B cell (primary cell): ENCODE data around the gene CAMK2G. TPM values are rescaled to one million over a fixed set of nuclear protein-coding genes. Genes with fewer than 3 reads are reported as not detected.

Experiments used
- ATAC-seq: fragments of 200-7000 bp; cut with Tn5 transposase; one replicate; pipeline ENCODE4 v1.10.0; 2021; ENCODE audit warnings: low read depth, mild to moderate bottlenecking, moderate number of reproducible peaks, moderate library complexity
- CTCF ChIA-PET: fragments of 350-600 bp; sonication (Branson Sonifier 250); formaldehyde crosslinking; loops from one replicate; lab custom pipeline; 2021; ENCODE audit warnings: antibody characterized with exemption, inconsistent platforms; lab: Charles Lee
- POLR2A ChIA-PET: fragments of 350-600 bp; sonication (Branson Sonifier 250); formaldehyde crosslinking; loops from one replicate; lab custom pipeline; 2021; ENCODE audit warnings: antibody characterized with exemption; lab: Charles Lee
- DNase-seq: peaks from one replicate; pipeline ENCODE4 v3.0.0; 2013
- H2AFZ ChIP-seq: 2 replicates; pipeline ENCODE4 v1.6.1; 2012; ENCODE audit warnings: mild to moderate bottlenecking, low read depth, low read length; ENCODE audit not compliant: insufficient read depth, poor library complexity, severe bottlenecking
- H3K27ac ChIP-seq, 2 donors: 1 replicate in 1 of 2; 2 replicates in 1 of 2; pipeline ENCODE4 v1.5.1; 2012 to 2013; ENCODE audit warnings: low read length in 2 of 2, mild to moderate bottlenecking in 2 of 2, moderate library complexity in 1 of 2
- H3K27me3 ChIP-seq, 4 experiments: fragments of 200-600 bp in 1 of 4; sonication (generic) in 1 of 4; replicated peaks in 1 of 4; 1 replicate in 2 of 4; 2 replicates in 2 of 4; pipeline versions ENCODE4 v1.6.1 to v1.7.0; 2013 to 2016; ENCODE audit warnings: low read length in 3 of 4, mild to moderate bottlenecking in 2 of 4, mixed read lengths in 1 of 4, moderate library complexity in 1 of 4; ENCODE audit not compliant: insufficient read depth in 4 of 4, control insufficient read depth in 3 of 4; ENCODE audit errors: control extremely low read depth in 1 of 4
- H3K36me3 ChIP-seq, 2 experiments: replicated peaks in 1 of 2; 1 replicate in 1 of 2; 2 replicates in 1 of 2; pipeline versions ENCODE4 v1.6.1 to v1.7.1; 2013; ENCODE audit warnings: low read length in 1 of 2; ENCODE audit not compliant: insufficient read depth in 2 of 2, control insufficient read depth in 1 of 2; ENCODE audit errors: control extremely low read depth in 1 of 2, extremely low read depth in 1 of 2
- H3K4me1 ChIP-seq, 2 donors: fragments of 200-600 bp in 1 of 2; sonication (generic) in 1 of 2; 1 replicate in 1 of 2; 2 replicates in 1 of 2; pipeline versions ENCODE4 v1.5.1 to v1.6.1; 2013 to 2017; ENCODE audit warnings: low read length in 2 of 2; ENCODE audit not compliant: control insufficient read depth in 2 of 2, insufficient read depth in 2 of 2
- H3K4me2 ChIP-seq: replicated peaks from 2 replicates; pipeline ENCODE3; 2012; ENCODE audit warnings: mild to moderate bottlenecking, low read depth, low read length; ENCODE audit not compliant: poor library complexity, severe bottlenecking
- H3K4me3 ChIP-seq, 5 experiments: fragments of 200-600 bp in 1 of 5; sonication (generic) in 1 of 5; 1 replicate in 3 of 5; 2 replicates in 2 of 5; pipeline versions ENCODE4 v1.5.1 to v1.7.0; 2011 to 2016; ENCODE audit warnings: low read length in 4 of 5, mild to moderate bottlenecking in 4 of 5, low read depth in 2 of 5, control low read depth in 1 of 5, moderate library complexity in 1 of 5; ENCODE audit not compliant: insufficient read depth in 1 of 5; ENCODE audit errors: control extremely low read depth in 1 of 5, extremely low read depth in 1 of 5
- H3K79me2 ChIP-seq: fragments of 200-600 bp; sonication (generic); one replicate; pipeline ENCODE4 v1.6.0; 2016; ENCODE audit warnings: low read length; ENCODE audit not compliant: control insufficient read depth, insufficient read depth
- H3K9ac ChIP-seq: fragments of 200-600 bp; sonication (generic); 2 replicates; pipeline ENCODE4 v1.6.1; 2017; ENCODE audit warnings: mild to moderate bottlenecking, low read length, moderate library complexity
- H3K9me3 ChIP-seq, 3 donors: one replicate each; pipeline versions ENCODE4 v1.6.1 to v1.7.1; 2013; ENCODE audit warnings: low read length in 2 of 3; ENCODE audit not compliant: control insufficient read depth in 2 of 3, insufficient read depth in 1 of 3; ENCODE audit errors: control extremely low read depth in 1 of 3
- H4K20me1 ChIP-seq: 2 replicates; pipeline ENCODE4 v1.6.0; 2012; ENCODE audit warnings: mild to moderate bottlenecking, low read length; ENCODE audit not compliant: insufficient read depth, control insufficient read depth, poor library complexity, severe bottlenecking
- H3K27ac Mint-ChIP-seq: one replicate; pipeline ENCODE4 v1.8.0; 2021; ENCODE audit warnings: mixed read lengths
- H3K27me3 Mint-ChIP-seq: one replicate; pipeline ENCODE4 v1.8.0; 2021; ENCODE audit warnings: mixed read lengths
- H3K4me1 Mint-ChIP-seq: one replicate; pipeline ENCODE4 v1.8.0; 2021; ENCODE audit warnings: mixed read lengths
- H3K4me3 Mint-ChIP-seq: one replicate; pipeline ENCODE4 v1.8.0; 2021; ENCODE audit warnings: mixed read lengths
- H3K9me3 Mint-ChIP-seq: one replicate; pipeline ENCODE4 v1.8.0; 2022; ENCODE audit warnings: mixed read lengths; ENCODE audit not compliant: insufficient read depth
- EZH2 ChIP-seq: IDR thresholded peaks from 2 replicates; pipeline ENCODE4 v1.6.1; 2012; ENCODE audit warnings: borderline replicate concordance, low read depth, mild to moderate bottlenecking, moderate library complexity, low read length; ENCODE audit not compliant: insufficient read depth, poor library complexity, severe bottlenecking
- WGBS: methylation state at CpG from one replicate; pipeline ENCODE4 v1.1.5; 2013; ENCODE audit warnings: missing lambda C conversion rate; ENCODE audit not compliant: insufficient coverage; 5-methylcytosine and 5-hydroxymethylcytosine counted together
- intact Hi-C: fragments of 100-400 bp; cut with micrococcal nuclease; formaldehyde crosslinking; loops from one replicate; pipeline ENCODE4 v1.10.0; 2022
- polyA plus RNA-seq: library from polyadenylated mRNA; depleted of rRNA; stranded (reverse); fragments of >200 nt; gene quantifications from 2 replicates; pipeline ENCODE4 v1.2.3, GENCODE V29; 2012
- total RNA-seq, 2 donors: library from RNA; stranded (reverse); fragments of 120-200 nt in 1 of 2; gene quantifications; 1 replicate in 1 of 2; 2 replicates in 1 of 2; pipeline versions ENCODE4 v1.2.3 to v1.2.4, GENCODE V29; 2013 to 2022
- TF ChIP-seq, protein P1 (sequence below): fragments of 200-600 bp; IDR thresholded peaks from one replicate; pipeline ENCODE4 v1.8.0; 2022; ENCODE audit warnings: antibody characterized with exemption, mild to moderate bottlenecking

Gene CAMK2G
- total and polyA plus RNA-seq, 2 donors (not counting 1 experiment from before 2014, with no cell fraction given) = 42.7 to 48.7 TPM

- no peak overlapping the region for H3K27ac ChIP-seq
- no peak for DNase-seq
- Mint-ChIP-seq H3K4me1 (no peaks in the 10 kb centered on the region), H3K4me3 (no peak overlapping the region), H3K27me3 (no peaks in the 10 kb centered on the region), H3K27ac (no peak overlapping the region), H3K9me3 (no peaks in the 10 kb centered on the region)
- no peak for ATAC-seq
- intact Hi-C loops = no loop called here
- CTCF ChIA-PET = interaction anchor here (0.8 to 1.2 kb wide), 2 partner anchors 10 to 60 kb away, joined by 3 read pairs; no protein-coding TSS in a partner anchor
- H4K20me1 ChIP-seq = no peaks in the 10 kb centered on the region
- 97% methylated on average over 20 of the region's 20 CpGs for WGBS
- H3K9me3 ChIP-seq = no peaks in the 10 kb centered on the region
- no peak overlapping the region for H3K4me3 ChIP-seq
- no peaks in the 10 kb centered on the region for H3K27me3 ChIP-seq
- no peak overlapping the region for H3K4me2 ChIP-seq
- no peak for TF ChIP-seq EZH2
- TF ChIP-seq, protein P1, sequence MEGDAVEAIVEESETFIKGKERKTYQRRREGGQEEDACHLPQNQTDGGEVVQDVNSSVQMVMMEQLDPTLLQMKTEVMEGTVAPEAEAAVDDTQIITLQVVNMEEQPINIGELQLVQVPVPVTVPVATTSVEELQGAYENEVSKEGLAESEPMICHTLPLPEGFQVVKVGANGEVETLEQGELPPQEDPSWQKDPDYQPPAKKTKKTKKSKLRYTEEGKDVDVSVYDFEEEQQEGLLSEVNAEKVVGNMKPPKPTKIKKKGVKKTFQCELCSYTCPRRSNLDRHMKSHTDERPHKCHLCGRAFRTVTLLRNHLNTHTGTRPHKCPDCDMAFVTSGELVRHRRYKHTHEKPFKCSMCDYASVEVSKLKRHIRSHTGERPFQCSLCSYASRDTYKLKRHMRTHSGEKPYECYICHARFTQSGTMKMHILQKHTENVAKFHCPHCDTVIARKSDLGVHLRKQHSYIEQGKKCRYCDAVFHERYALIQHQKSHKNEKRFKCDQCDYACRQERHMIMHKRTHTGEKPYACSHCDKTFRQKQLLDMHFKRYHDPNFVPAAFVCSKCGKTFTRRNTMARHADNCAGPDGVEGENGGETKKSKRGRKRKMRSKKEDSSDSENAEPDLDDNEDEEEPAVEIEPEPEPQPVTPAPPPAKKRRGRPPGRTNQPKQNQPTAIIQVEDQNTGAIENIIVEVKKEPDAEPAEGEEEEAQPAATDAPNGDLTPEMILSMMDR = no peak
- H3K4me1 ChIP-seq = no peaks in the 10 kb centered on the region
- no peak overlapping the region for H3K9ac ChIP-seq
- H3K36me3 ChIP-seq = peaks cover 0 to 44% of the 10 kb centered on the region in 2 experiments
- H3K79me2 ChIP-seq = no peaks in the 10 kb centered on the region
- POLR2A ChIA-PET = interaction anchor here (0.7 kb wide), 1 partner anchor 337 kb away, joined by 6 read pairs; no protein-coding TSS in a partner anchor
- H2AFZ ChIP-seq = no peak overlapping the region
Observed at GRCh38 chr10:73819513-73820093, 54.8 kb downstream of the CAMK2G start.

DNA sequence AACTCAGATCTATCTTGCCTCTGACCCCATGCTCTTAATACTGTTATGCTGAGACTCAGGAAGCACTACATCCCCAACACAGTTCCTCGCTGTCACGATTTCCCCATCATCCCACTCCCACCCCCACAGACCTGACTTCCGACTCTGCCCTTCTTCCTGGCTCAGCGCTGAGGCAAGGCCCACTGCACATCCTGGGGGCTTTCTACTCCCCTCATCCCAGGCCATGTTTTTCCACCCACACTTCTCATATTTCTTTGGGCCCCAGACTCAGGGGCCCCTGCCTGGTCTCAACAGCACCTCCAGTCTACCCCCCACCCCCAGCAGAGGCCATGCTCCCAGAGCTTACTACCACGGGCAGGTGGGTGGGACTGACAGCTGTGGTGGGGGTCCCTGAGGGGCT is 55.3 kb downstream of the CAMK2G start:
- no peaks in the 10 kb centered on the region for H3K27me3 Mint-ChIP-seq
- no peak overlapping the region for H3K9ac ChIP-seq
- no peaks in the 10 kb centered on the region for H3K4me1 Mint-ChIP-seq
- H3K9me3 Mint-ChIP-seq = no peaks in the 10 kb centered on the region
- H3K4me3 ChIP-seq = no peak overlapping the region
- H3K4me3 Mint-ChIP-seq = no peak overlapping the region
- intact Hi-C loops = no loop called here
- H3K27me3 ChIP-seq = no peaks in the 10 kb centered on the region
- H3K4me1 ChIP-seq = no peaks in the 10 kb centered on the region
- TF ChIP-seq, protein P1 = no peak
- TF ChIP-seq EZH2 = no peak
- H3K9me3 ChIP-seq = no peaks in the 10 kb centered on the region
- no peaks in the 10 kb centered on the region for H3K79me2 ChIP-seq
- no peak overlapping the region for H3K27ac Mint-ChIP-seq
- ATAC-seq (no peak), DNase-seq (no peak)
- 89% methylated on average over 5 of the region's 5 CpGs for WGBS
- no peaks in the 10 kb centered on the region for H4K20me1 ChIP-seq
- POLR2A ChIA-PET = no interaction called here
- no peak overlapping the region for H3K27ac ChIP-seq
- H3K4me2 ChIP-seq = no peak overlapping the region
- H3K36me3 ChIP-seq = peaks cover 0 to 40% of the 10 kb centered on the region in 2 experiments
- CTCF ChIA-PET = interaction anchor here (0.8 to 1.2 kb wide), 2 partner anchors 11 to 61 kb away, joined by 3 read pairs; no protein-coding TSS in a partner anchor
- H2AFZ ChIP-seq = no peak overlapping the region
